HEK293 (cell line): ENCODE measurements around the gene TNS4.

Source experiments
- CTCF ChIA-PET: fragments of 350-600 bp; formaldehyde crosslinking; extraction: SDS; loops from one replicate; lab custom pipeline; 2021; ENCODE audit warnings: antibody characterized with exemption; lab: Yijun Ruan, JAX
- POLR2A ChIA-PET: fragments of 300-600 bp; formaldehyde crosslinking; extraction: SDS; loops from one replicate; lab custom pipeline; 2020; ENCODE audit warnings: antibody characterized with exemption, inconsistent platforms; lab: Yijun Ruan, JAX
- H3K27ac ChIP-seq: fragments of 200-500 bp; sonication (Bioruptor generic); 2 replicates; pipeline ENCODE4 v1.5.1; 2014; ENCODE audit warnings: low read depth, low read length, control low read depth, inconsistent platforms; ENCODE audit errors: extremely low read depth
- H3K36me3 ChIP-seq, 2 experiments: fragments of 200-500 bp in 1 of 2; sonication (Bioruptor generic) in 1 of 2; 1 replicate in 1 of 2; 2 replicates in 1 of 2; pipeline ENCODE4 v1.5.1; 2014 to 2017; ENCODE audit warnings: inconsistent platforms in 2 of 2, low read length in 2 of 2; ENCODE audit not compliant: control insufficient read depth in 2 of 2, insufficient read depth in 1 of 2
- H3K4me1 ChIP-seq: fragments of 200-500 bp; sonication (Bioruptor generic); 2 replicates; pipeline ENCODE4 v1.5.1; 2014; ENCODE audit warnings: mild to moderate bottlenecking, low read length, inconsistent platforms; ENCODE audit not compliant: control insufficient read depth, insufficient read depth
- H3K4me3 ChIP-seq: 2 replicates; pipeline ENCODE4 v1.5.1; 2011; ENCODE audit warnings: low read depth, mild to moderate bottlenecking, control low read depth, low read length, moderate library complexity
- H3K9me3 ChIP-seq: fragments of 200-500 bp; sonication (Bioruptor generic); 2 replicates; pipeline ENCODE4 v1.5.1; 2014; ENCODE audit warnings: low read depth, low read length, inconsistent platforms; ENCODE audit not compliant: control insufficient read depth, insufficient read depth
- GLIS1 ChIP-seq: fragments of 450-650 bp; formaldehyde crosslinking; IDR thresholded peaks from 2 replicates; pipeline ENCODE4 v1.5.1; 2016; ENCODE audit warnings: missing biosample characterization, missing genetic modification characterization
- HOXA7 ChIP-seq: sonication (generic); formaldehyde crosslinking; IDR thresholded peaks from 2 replicates; pipeline ENCODE4 v1.8.1; 2022; ENCODE audit warnings: missing genetic modification reagents, borderline replicate concordance
- MZF1 ChIP-seq: fragments of 450-650 bp; formaldehyde crosslinking; IDR thresholded peaks from 2 replicates; pipeline ENCODE4 v1.5.1; 2017; ENCODE audit warnings: missing biosample characterization, missing genetic modification characterization, borderline replicate concordance
- SALL2 ChIP-seq: fragments of 450-650 bp; formaldehyde crosslinking; IDR thresholded peaks from 2 replicates; pipeline ENCODE4 v1.5.0; 2017; ENCODE audit warnings: missing biosample characterization, mild to moderate bottlenecking, missing genetic modification characterization, borderline replicate concordance
- SP7 ChIP-seq: fragments of 450-650 bp; formaldehyde crosslinking; IDR thresholded peaks from 2 replicates; pipeline ENCODE4 v1.5.1; 2016; ENCODE audit warnings: missing biosample characterization, missing genetic modification characterization
- TRIM28 ChIP-seq: IDR thresholded peaks from 2 replicates; pipeline ENCODE4 v1.6.1; 2011; ENCODE audit warnings: low read length, control low read depth, borderline replicate concordance
- YY1 ChIP-seq: fragments of 450-650 bp; formaldehyde crosslinking; IDR thresholded peaks from 2 replicates; pipeline ENCODE4 v1.5.1; 2018; ENCODE audit warnings: missing biosample characterization, missing genetic modification characterization
- ZBTB1 ChIP-seq: fragments of 450-650 bp; formaldehyde crosslinking; IDR thresholded peaks from 2 replicates; pipeline ENCODE4 v1.5.1; 2016; ENCODE audit warnings: missing biosample characterization, missing genetic modification characterization
- ZBTB8A ChIP-seq: fragments of 450-650 bp; formaldehyde crosslinking; IDR thresholded peaks from 2 replicates; pipeline ENCODE4 v1.5.1; 2016; ENCODE audit warnings: missing biosample characterization, missing genetic modification characterization
- ZNF132 ChIP-seq: fragments of 450-650 bp; formaldehyde crosslinking; IDR thresholded peaks from 2 replicates; pipeline ENCODE4 v1.5.1; 2017; ENCODE audit warnings: missing biosample characterization, missing genetic modification characterization, borderline replicate concordance
- ZNF19 ChIP-seq: fragments of 450-650 bp; formaldehyde crosslinking; IDR thresholded peaks from 2 replicates; pipeline ENCODE4; 2016; ENCODE audit warnings: missing biosample characterization, missing genetic modification characterization, low read depth
- ZNF239 ChIP-seq: fragments of 450-650 bp; formaldehyde crosslinking; IDR thresholded peaks from 2 replicates; pipeline ENCODE4 v1.5.1; 2016; ENCODE audit warnings: missing biosample characterization, missing genetic modification characterization
- ZNF24 ChIP-seq: fragments of 450-650 bp; formaldehyde crosslinking; IDR thresholded peaks from 2 replicates; pipeline ENCODE4 v1.5.1; 2016; ENCODE audit warnings: missing biosample characterization, missing genetic modification characterization
- ZNF394 ChIP-seq: fragments of 450-650 bp; formaldehyde crosslinking; IDR thresholded peaks from 2 replicates; pipeline ENCODE4 v1.5.1; 2016; ENCODE audit warnings: missing biosample characterization, missing genetic modification characterization, mild to moderate bottlenecking, moderate library complexity, borderline replicate concordance
- ZNF48 ChIP-seq: fragments of 450-650 bp; formaldehyde crosslinking; IDR thresholded peaks from 2 replicates; pipeline ENCODE4 v1.5.1; 2016; ENCODE audit warnings: missing biosample characterization, missing genetic modification characterization
- ZNF600 ChIP-seq: fragments of 450-650 bp; formaldehyde crosslinking; IDR thresholded peaks from 2 replicates; pipeline ENCODE4 v1.5.1; 2016; ENCODE audit warnings: missing biosample characterization, missing genetic modification characterization
- ZNF621 ChIP-seq: fragments of 450-650 bp; formaldehyde crosslinking; IDR thresholded peaks from 2 replicates; pipeline ENCODE4 v1.5.1; 2017; ENCODE audit warnings: missing biosample characterization, missing genetic modification characterization
- ZNF707 ChIP-seq: fragments of 450-650 bp; formaldehyde crosslinking; IDR thresholded peaks from 2 replicates; pipeline ENCODE4 v1.5.1; 2016; ENCODE audit warnings: missing biosample characterization, missing genetic modification characterization
- ZNF791 ChIP-seq: fragments of 450-650 bp; formaldehyde crosslinking; IDR thresholded peaks from 2 replicates; pipeline ENCODE4 v1.5.1; 2016; ENCODE audit warnings: missing biosample characterization, missing genetic modification characterization
- ZSCAN16 ChIP-seq: fragments of 450-650 bp; formaldehyde crosslinking; IDR thresholded peaks from 2 replicates; pipeline ENCODE4 v1.5.1; 2016; ENCODE audit warnings: missing biosample characterization, missing genetic modification characterization
- TF ChIP-seq, protein P1 (sequence below): fragments of 450-650 bp; formaldehyde crosslinking; IDR thresholded peaks from 2 replicates; pipeline ENCODE4 v1.5.1; 2016; ENCODE audit warnings: missing biosample characterization, missing genetic modification characterization
- TF ChIP-seq, protein P2 (sequence below): fragments of 450-650 bp; formaldehyde crosslinking; IDR thresholded peaks from 2 replicates; pipeline ENCODE4 v1.5.1; 2017; ENCODE audit warnings: missing biosample characterization, missing genetic modification characterization
- TF ChIP-seq, protein P3 (sequence below): fragments of 450-650 bp; formaldehyde crosslinking; IDR thresholded peaks from 2 replicates; pipeline ENCODE4; 2016; ENCODE audit warnings: missing biosample characterization, missing genetic modification characterization

Gene TNS4

DNA sequence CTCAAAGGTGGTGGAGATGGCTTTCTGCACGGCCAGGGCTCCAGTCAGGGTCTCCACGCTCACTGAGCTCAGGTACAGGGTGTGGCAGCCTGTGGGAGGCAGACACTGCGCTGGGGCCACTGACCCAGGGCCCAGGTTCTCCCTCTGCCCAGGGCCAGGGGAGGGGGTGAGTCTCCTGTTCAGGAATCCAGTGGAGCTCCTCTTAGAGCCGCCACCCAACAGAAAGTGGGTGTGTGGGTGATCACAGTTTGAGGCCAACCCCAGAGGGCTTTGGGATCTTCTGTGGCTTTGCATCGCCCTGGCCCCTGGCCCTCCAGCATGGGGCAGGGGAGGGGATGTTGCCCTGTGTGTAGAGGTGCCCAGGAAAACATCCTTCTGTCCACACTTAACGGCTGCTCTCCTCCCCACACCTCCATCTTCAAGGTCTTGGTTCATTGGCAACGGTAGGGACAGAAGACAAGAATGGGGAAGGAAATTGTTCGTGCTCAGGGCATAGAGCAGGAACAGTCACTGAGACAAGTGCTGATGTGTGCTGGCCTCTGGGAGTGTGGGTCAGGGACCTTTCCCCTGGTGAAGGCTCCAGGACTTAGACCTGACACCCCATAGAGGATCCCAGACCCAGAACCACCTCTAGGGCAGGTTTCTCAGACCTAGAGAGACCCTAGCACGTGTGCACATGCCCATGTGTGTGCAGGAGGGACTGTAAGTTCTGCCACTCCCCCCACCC is 21.5 kb downstream of the TNS4 start:
- Histone ChIP-seq H3K36me3 (no peaks in the 10 kb centered on the region), H3K4me1 (no peaks in the 10 kb centered on the region), H3K27ac (no peak overlapping the region)
- CTCF ChIA-PET = interaction anchor here (0.9 to 1.5 kb wide), 3 partner anchors 53 to 57 kb away, joined by 4 to 7 read pairs (median 4); no protein-coding TSS in a partner anchor
- TF ChIP-seq YY1 (tag by site-specific recombination) = no peak
- TF ChIP-seq, all 188 proteins: peak for 0
- Histone ChIP-seq H3K9me3 (no peaks in the 10 kb centered on the region), H3K4me3 (no peak overlapping the region)
- POLR2A ChIA-PET = interaction anchor here (0.6 to 0.9 kb wide), 2 partner anchors 11 to 304 kb away, joined by 3 read pairs; no protein-coding TSS in a partner anchor

DNA sequence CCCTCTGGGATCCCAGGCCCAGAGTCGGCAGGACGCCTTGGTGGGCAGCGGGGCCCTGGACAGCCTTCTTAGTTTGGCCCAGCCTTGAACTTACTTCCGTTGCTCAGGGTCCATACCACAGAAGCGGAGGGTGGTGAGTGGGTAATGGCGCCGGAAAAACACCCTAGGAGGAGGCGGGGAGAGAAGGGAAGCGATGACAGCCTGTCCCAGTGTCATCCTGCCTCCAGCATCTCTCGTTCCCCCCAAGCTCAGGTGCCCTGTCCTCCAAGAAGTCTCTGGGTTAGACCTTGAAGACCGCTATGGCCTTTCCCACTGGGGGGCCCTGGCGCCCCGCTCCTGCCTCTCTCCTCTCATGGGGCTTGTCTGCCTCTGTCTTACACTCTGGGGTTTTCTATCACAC is 22.9 kb downstream of the TNS4 start:
- ChIA-PET POLR2A (no interaction called here), CTCF (interaction anchor here (0.6 to 3.3 kb wide), 2 partner anchors 52 to 198 kb away, joined by 3 to 104 read pairs; no protein-coding TSS in a partner anchor)
- Histone ChIP-seq H3K4me3 (no peak overlapping the region), H3K9me3 (no peaks in the 10 kb centered on the region), H3K4me1 (no peaks in the 10 kb centered on the region), H3K27ac (no peak overlapping the region), H3K36me3 (no peaks in the 10 kb centered on the region)
- TF ChIP-seq ZNF791 = no peak
- TF ChIP-seq ZNF394 = no peak
- TF ChIP-seq ZNF48 (tag by site-specific recombination) = no peak
- TF ChIP-seq, protein P1, sequence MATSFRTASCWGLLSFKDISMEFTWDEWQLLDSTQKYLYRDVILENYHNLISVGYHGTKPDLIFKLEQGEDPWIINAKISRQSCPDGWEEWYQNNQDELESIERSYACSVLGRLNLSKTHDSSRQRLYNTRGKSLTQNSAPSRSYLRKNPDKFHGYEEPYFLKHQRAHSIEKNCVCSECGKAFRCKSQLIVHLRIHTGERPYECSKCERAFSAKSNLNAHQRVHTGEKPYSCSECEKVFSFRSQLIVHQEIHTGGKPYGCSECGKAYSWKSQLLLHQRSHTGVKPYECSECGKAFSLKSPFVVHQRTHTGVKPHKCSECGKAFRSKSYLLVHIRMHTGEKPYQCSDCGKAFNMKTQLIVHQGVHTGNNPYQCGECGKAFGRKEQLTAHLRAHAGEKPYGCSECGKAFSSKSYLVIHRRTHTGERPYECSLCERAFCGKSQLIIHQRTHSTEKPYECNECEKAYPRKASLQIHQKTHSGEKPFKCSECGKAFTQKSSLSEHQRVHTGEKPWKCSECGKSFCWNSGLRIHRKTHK (tag by site-specific recombination) = no peak
- no peak for TF ChIP-seq SALL2 (tag by site-specific recombination)
- TF ChIP-seq ZNF621 (tag by site-specific recombination) = no peak
- TF ChIP-seq ZNF707 (tag by site-specific recombination) = no peak
- no peak for TF ChIP-seq ZBTB1 (tag by site-specific recombination)
- TF ChIP-seq ZNF132 (tag by site-specific recombination) = no peak
- TF ChIP-seq MZF1 (tag by site-specific recombination) = no peak
- TF ChIP-seq GLIS1 (tag by site-specific recombination) = no peak

DNA sequence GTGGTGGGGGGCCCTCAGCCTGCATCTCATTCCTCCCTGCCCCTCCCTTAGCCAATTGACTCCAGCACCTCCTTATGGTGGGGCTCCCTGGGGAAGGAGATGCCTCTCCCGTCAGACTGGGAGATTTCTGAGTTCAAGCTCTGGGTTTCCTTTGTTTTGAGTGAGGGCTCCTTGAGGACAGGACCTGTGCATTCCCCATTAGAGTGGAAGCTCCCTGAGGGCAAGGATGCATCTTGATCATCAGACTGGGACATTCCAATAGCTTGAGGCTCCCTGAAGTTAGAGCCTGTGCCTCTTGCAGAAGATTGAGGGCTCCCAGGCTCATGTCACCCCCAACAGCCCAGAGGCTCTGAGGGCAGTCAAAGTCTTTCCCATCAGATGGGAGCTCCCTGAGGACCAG is 23.6 kb downstream of the TNS4 start:
- H3K4me3 ChIP-seq = no peak overlapping the region
- no peaks in the 10 kb centered on the region for H3K9me3 ChIP-seq
- H3K27ac ChIP-seq = no peak overlapping the region
- CTCF ChIA-PET = interaction anchor here (0.6 to 3.7 kb wide), 10 partner anchors 8 to 451 kb away, joined by 3 to 104 read pairs (median 28); no protein-coding TSS in a partner anchor
- H3K36me3 ChIP-seq = no peaks in the 10 kb centered on the region
- H3K4me1 ChIP-seq = no peaks in the 10 kb centered on the region
- POLR2A ChIA-PET = interaction anchor here (0.6 kb wide), 2 partner anchors 26 to 72 kb away, joined by 3 read pairs; no protein-coding TSS in a partner anchor
- no peak for TF ChIP-seq ZBTB8A (tag by site-specific recombination)
- TF ChIP-seq, protein P1 (tag by site-specific recombination) = no peak
- TF ChIP-seq, protein P2, sequence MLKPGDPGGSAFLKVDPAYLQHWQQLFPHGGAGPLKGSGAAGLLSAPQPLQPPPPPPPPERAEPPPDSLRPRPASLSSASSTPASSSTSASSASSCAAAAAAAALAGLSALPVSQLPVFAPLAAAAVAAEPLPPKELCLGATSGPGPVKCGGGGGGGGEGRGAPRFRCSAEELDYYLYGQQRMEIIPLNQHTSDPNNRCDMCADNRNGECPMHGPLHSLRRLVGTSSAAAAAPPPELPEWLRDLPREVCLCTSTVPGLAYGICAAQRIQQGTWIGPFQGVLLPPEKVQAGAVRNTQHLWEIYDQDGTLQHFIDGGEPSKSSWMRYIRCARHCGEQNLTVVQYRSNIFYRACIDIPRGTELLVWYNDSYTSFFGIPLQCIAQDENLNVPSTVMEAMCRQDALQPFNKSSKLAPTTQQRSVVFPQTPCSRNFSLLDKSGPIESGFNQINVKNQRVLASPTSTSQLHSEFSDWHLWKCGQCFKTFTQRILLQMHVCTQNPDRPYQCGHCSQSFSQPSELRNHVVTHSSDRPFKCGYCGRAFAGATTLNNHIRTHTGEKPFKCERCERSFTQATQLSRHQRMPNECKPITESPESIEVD (tag by site-specific recombination) = no peak
- no peak for TF ChIP-seq TRIM28
- TF ChIP-seq ZNF24 (tag by site-specific recombination) = no peak
- TF ChIP-seq HOXA7 (CRISPR knock-in tag) = no peak
- TF ChIP-seq ZNF239 = no peak
- TF ChIP-seq, protein P3, sequence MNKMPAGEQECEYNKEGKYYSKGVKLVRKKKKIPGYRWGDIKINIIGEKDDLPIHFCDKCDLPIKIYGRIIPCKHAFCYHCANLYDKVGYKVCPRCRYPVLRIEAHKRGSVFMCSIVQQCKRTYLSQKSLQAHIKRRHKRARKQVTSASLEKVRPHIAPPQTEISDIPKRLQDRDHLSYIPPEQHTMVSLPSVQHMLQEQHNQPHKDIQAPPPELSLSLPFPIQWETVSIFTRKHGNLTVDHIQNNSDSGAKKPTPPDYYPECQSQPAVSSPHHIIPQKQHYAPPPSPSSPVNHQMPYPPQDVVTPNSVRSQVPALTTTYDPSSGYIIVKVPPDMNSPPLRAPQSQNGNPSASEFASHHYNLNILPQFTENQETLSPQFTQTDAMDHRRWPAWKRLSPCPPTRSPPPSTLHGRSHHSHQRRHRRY (tag by site-specific recombination) = no peak
- no peak for TF ChIP-seq ZSCAN16
- no peak for TF ChIP-seq ZNF19
- no peak for TF ChIP-seq ZNF600
- TF ChIP-seq SP7 (tag by site-specific recombination) = no peak
